Stimulated activated CD8-positive, alpha-beta memory T cell treated with anti-CD3 and anti-CD28 coated beads, Interleukin-4, amount 100 ng/mL, for 1 hour (primary cell): ENCODE measurements around the gene C2orf74.
A peak's percentile ranks its signal among the peaks of the same experiment; 100 is the strongest.
"Not testable (repeated sequence)": the region's sequence is repeated elsewhere in the genome, so short reads cannot be mapped to it uniquely, and the experiment has no call there.

Experiments used
- DNase-seq, 2 donors: peaks; one replicate each; pipeline ENCODE4 v3.0.0-alpha.2; 2020; ENCODE audit warnings: low read depth in 2 of 2, low spot score in 1 of 2

Gene C2orf74

DNA sequence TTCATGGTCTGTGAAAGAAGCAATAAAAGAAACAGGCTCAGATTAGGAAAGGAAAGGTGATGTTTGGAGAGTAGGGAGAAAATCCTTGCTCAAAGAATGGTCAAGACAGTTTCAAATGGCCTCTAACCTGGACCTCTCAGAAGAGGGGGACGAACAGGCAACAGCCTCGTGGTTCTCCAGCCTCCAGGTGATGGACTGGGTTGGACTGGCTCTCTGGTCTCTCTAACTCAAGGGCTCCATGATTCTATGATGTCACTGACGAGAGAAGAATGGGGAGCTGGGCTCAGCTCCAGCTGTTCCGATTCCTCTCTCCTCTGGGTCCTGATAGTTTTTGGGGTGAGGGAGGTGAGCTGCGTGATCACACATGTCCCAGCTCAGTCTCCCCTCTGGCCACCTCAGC is at the start of gene C2orf74:
TSS of gene C2orf74 (plus strand) at position 301 of the 400 bp plus-strand sequence. CDS start 327 bp downstream, outside the sequence.
- DNase-seq, result no peak

DNA sequence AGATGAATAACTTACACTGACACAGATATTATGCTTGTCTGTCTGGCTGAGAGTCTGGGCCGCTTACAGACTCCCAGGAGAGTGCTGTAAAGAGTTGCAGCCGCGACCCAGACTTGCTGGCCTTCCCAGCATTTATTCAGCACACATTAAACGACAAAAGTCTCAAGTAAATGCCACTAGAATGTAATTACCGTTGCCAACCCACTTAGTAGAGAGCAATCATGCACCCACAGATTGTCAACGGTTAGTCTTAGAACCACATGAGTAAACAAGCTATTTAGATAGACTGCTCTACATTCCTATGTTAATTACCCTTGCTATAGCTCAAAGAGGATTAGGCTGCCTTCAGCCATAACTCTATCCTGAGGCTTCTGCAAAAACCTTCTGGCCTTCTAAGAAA is 47.8 kb upstream of the C2orf74 start:
- no peak for DNase-seq

DNA sequence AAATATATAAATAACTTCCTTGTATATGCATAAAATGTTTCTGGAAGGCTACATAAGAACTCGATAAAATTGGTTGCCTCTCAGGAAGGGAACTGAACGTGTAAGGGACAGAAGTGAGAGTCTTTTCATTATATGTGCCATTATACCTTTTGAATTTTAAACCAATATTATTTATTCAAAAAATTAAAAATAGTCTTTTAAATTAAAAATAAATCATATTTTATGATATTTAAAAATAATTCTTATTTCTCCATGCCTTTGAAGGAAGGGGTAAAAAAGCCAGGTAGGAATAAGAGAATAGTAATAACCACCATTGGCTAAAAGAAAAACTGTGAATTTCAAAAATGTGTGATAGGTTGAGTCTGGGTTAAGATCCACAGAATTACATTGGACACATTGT is 45.7 kb upstream of the C2orf74 start:
- DNase-seq, result no peak

DNA sequence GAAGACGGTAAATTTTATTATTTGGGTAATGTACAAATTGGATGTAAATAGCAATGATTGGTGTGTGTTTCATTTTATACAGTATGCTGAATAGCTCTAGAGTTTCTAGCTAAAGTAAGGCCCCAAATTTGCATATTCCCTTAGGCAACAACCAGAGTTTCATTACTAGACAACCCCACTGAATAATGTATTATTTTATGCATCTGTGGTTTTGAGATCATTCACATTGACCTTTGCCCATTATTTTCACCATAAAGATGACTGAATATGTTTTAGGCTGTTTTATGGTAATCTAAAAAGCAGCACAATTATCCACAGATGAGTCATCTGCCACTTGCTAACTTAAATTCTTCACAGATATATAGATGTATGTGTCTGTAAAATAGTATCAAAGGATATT is 44.5 kb upstream of the C2orf74 start:
- DNase-seq, result no peak

DNA sequence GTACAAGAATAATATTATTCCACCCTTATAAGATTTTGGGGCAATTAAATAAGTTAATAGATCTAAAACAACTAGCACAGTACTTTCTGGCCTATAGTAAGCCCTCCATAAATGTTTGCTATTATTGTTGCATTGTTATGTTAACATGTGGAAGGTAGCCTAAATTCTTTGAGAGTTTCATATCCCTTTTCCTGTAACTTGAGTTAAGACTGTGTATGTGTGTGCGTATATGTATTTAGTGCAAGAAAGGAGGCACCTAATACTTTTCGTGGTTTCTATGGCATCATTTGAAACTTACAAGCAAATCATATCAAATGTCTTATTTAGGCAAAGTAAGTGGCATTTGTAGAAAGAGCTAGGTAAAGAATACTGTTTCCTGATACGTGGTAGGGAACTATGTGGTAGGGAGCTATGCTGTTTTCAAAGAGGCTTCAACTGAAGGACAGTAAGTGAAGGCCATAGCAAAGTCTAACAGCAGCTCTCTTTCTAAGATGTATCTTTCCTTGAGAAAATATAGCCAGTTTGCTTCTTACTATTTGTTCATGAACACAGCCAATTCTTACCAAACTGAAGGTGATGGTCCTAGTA is 36.8 kb upstream of the C2orf74 start:
- DNase-seq, result no peak

DNA sequence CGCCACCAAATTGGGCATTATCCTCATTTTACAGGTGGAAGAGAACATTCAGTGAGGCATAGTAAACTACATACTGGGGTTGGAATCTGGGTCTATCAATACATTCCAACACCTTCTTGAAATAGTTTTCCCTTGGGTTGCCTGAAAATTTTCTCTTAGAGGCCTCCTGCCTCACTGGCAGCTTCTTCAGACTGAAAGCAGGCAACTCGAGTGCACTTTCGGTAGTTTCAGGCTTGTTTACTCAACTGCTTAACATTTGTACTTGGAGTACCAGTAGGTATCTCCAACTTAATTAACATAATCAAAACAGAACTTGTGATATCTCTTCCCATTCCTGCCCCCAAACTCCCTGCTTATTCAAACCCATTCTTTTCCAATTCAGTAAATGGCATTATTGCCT is 36.2 kb upstream of the C2orf74 start:
- DNase-seq, result no peak

- not testable (repeated sequence) for DNase-seq
Observed at GRCh38 chr2:61128122-61128521, 33.9 kb upstream of the C2orf74 start.

DNA sequence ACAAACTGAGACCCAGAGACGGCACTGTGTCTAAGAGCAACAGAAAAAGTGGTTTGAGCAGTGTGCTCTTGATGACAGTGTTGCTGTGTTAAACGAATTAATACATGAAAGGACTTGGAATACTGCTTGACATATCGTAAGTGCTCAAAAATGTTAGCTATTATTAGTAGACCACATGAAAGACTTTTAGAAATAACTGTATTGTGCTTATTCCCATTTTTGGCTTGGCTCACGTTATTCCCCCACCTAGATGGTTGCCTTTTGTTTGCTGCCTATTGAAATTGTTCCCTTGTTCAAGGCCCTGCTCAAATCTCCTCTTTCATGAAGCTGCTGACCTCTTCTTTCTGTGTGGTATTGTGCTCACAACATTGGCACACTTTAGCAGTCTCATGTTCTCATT is 27.8 kb upstream of the C2orf74 start:
- DNase-seq, result no peak

GRCh38 chr2:61135510-61135909 is 26.5 kb upstream of the C2orf74 start:
- no peak for DNase-seq

DNA sequence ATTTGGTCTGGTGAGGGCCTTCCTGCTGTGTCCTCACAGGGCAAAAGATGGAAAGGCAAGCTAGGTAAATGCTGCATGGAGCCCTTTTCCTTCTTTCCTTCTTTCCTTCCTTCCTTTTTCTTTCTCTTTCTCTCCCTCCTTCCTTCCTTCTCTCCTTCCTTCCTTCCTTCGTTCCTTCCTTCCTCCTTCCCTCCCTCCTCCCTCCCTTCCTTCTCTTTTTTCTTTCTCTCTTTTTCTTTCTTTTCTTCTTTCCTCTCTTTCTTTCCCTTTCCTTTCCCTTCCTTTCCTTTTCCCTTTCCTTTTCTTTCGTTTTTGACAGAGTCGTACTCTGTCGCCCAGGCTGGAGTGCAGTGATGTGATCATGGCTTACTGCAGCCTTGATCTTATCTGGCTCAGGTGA is 23.1 kb upstream of the C2orf74 start:
- no peak for DNase-seq

- no peak for DNase-seq
Observed at GRCh38 chr2:61141151-61141550, 20.8 kb upstream of the C2orf74 start.

GRCh38 chr2:61144697-61145268 is 17.2 kb upstream of the C2orf74 start:
- peak; percentile 71 to 90 for DNase-seq

GRCh38 chr2:61145990-61146389 is 16.0 kb upstream of the C2orf74 start:
- DNase-seq, result no peak

DNA sequence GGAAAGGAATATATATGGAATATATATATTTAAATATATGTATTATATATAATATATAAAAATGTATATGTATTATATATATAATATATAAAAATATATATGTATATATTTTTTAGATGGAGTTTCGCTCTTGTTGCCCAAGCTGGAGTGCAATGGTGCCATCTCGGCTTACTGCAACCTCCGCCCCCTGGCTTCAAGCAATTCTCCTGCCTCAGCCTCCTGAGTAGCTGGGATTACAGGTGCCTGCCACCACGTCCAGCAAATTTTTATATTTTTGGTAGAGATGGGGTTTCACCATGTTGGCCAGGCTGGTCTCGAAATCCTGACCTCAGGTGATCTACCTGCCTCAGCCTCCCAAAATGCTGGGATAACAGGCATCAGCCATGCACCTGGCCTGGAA is 13.9 kb upstream of the C2orf74 start:
- DNase-seq, result not testable (repeated sequence)

DNA sequence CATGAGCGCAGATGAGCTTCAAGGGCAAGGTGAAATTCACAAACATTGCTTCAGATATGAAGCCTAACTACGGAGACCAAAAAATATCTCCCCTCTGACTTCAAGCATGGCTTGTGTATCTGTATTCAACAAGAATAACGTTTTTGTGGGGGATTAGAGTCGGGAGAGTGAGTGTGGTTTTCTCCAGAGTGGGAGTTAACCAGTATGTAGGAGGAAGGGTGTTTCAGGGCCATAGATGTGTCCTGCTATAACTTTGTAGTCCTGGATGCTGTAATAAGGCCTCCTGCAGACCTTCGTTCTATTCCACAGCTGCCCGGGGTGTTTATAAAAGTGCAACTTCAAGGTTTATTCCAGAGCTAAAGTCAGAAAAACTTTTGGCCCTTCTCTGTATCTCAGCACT is 12.9 kb upstream of the C2orf74 start:
- no peak for DNase-seq

DNA sequence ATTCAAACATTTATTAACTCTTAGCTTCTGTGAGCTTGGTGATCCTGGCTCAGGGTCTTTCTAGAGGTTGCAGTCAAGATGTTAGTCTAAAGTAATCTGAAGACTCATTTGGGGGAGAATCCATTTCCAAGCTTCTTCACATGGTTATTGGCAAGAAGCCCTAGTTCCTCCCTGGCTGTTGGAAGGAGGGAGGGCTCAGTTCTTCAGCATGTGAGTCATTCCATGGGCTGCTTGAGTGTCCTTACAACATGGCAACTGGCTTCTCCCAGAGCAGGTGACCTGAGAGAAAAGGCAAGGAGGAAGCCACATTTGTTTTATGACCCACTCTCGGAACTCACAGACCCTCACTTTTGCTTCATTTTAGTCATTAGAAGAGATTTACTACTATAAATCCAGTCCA is 10.6 kb upstream of the C2orf74 start:
- no peak for DNase-seq

DNA sequence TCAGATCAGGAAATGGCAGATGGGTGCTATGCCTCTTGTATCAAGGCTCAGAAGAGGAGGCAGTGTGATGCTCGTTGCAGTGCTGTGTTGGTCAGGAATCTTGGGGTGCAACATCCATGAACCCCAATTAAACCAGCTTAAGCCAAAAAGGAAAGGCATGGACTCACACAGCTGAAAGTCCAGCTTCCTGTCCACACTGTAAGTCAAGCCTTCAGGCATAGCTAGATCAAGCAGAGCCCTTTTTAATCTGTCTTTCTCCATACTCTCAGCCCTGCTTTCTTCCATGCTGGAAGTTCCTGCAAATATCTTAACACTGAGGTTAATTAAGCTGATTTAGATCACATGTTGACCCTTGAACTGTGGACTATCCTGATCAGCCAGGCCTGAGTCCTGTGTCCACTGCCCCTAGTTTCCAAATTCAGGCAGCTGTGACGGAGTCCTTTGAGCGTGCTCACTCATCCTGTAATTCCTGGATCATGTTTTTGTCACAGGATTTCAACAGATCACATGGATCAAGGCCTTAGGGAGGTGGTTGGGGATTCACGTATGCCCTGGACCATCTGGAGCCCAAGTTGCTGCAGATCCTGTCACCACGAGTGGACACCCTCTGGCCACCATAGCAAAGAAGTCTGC is 4.5 kb upstream of the C2orf74 start:
- DNase-seq, result no peak

- no peak for DNase-seq
Observed at GRCh38 chr2:61158356-61158955, 3.5 kb upstream of the C2orf74 start.

- DNase-seq, result no peak
Observed at GRCh38 chr2:61162721-61163120, 733 bp downstream of the C2orf74 start.

DNA sequence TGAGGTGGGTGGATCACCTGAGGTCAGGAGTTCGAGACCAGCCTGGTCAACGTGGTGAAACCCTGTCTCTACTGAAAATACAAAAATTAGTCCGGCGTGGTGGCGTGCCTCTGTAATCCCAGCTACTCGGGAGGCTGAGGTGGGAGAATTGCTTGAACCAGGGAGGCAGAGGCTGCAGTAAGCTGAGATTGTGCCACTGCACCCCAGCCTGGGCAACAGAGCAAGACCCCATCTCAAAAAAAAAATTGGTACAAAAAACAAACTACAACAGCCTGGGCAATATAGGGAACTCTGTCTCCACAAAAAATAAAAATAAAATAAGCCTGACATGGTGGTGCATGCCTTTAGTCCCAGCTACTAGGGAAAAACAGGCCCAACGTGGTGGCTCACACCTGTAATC is 3.1 kb downstream of the C2orf74 start:
- not testable (repeated sequence) for DNase-seq

GRCh38 chr2:61165946-61166345 is 4.0 kb downstream of the C2orf74 start:
- no peak for DNase-seq

DNA sequence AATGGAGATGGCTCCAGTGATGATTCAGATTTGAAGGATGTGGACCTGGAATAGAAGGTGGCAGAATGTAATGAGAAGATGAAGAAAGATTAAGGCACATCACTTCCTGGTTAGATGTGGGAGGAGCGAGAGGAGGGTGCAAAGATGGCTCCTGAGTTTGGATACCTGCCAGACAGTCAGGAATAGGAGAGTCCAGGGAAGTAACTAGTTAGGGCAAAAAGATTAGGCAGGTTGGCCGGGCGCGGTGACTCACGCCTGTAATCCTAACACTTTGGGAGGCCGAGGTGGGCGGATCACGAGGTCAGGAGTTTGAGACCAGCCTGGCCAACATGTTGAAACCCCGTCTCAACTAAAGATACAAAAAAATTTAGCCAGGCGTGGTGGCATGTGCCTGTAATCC is 5.6 kb downstream of the C2orf74 start:
- no peak for DNase-seq
